ENCODE data around the gene CDC73. TPM values are rescaled to one million over a fixed set of nuclear protein-coding genes. Genes with fewer than 3 reads are reported as not detected.

CDC73 gene
- total RNA-seq, 2 experiments from 2014 or later = 12.9 to 50.0 TPM

DNA sequence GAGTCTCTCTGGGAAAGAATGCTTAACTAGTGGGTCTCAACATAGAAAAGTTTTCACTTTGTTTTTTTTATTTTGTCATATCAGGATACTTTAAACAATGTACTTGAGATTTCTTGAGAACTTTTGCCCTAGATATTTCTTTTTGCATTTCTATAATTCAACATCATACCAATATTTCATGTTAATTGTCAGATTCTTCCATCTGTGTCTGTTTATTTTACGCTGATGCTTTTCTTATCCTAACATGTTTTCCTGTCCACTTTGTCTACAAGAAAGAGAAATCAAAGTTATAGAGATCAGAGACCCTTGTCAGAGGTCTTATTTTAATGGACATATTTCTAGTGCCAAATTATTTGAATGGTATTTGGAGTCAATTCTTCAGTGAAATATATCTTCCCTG lies 160.1 kb downstream of the CDC73 start:
- Histone ChIP-seq H3K27ac (ENCODE audit: low read depth, low read length, poor library complexity, severe bottlenecking) (no peak overlapping the region), H2AFZ (ENCODE audit: low read length) (no peak overlapping the region), H3K4me3 (ENCODE audit: low read depth, low read length, poor library complexity, severe bottlenecking) (no peak overlapping the region), H3K4me1 (ENCODE audit: insufficient read depth, low read length, poor library complexity, severe bottlenecking) (no peaks in the 10 kb centered on the region), H3K9me2 (ENCODE audit: insufficient read depth, low read length) (no peaks in the 10 kb centered on the region), H4K20me1 (ENCODE audit: insufficient read depth, low read length) (no peaks in the 10 kb centered on the region), H3K9me3 (ENCODE audit: low read length) (no peaks in the 10 kb centered on the region), H3K79me2 (ENCODE audit: insufficient read depth, low read depth, low read length) (no peaks in the 10 kb centered on the region), H3K4me2 (ENCODE audit: low read length) (no peak overlapping the region), H3K36me3 (ENCODE audit: insufficient read depth, low read length) (no peaks in the 10 kb centered on the region)
- TF ChIP-seq, protein P1, sequence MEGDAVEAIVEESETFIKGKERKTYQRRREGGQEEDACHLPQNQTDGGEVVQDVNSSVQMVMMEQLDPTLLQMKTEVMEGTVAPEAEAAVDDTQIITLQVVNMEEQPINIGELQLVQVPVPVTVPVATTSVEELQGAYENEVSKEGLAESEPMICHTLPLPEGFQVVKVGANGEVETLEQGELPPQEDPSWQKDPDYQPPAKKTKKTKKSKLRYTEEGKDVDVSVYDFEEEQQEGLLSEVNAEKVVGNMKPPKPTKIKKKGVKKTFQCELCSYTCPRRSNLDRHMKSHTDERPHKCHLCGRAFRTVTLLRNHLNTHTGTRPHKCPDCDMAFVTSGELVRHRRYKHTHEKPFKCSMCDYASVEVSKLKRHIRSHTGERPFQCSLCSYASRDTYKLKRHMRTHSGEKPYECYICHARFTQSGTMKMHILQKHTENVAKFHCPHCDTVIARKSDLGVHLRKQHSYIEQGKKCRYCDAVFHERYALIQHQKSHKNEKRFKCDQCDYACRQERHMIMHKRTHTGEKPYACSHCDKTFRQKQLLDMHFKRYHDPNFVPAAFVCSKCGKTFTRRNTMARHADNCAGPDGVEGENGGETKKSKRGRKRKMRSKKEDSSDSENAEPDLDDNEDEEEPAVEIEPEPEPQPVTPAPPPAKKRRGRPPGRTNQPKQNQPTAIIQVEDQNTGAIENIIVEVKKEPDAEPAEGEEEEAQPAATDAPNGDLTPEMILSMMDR (conservative IDR thresholded peaks at IDR 0.05; ENCODE audit: low read length) = no peak
- TF ChIP-seq EZH2phosphoT487 (IDR thresholded peaks at IDR 0.05; ENCODE audit: borderline replicate concordance, low read depth, low read length) = no peak
- DNase-seq (ENCODE audit: low spot score) = no peak
- BruUV-seq (replicated peaks) = no TSS peak
- intact Hi-C loops (cut with micrococcal nuclease; ENCODE audit: unreplicated experiment) = no loop called here
- ChIA-PET CTCF (ENCODE audit: unreplicated experiment) (no interaction called here), POLR2A (interaction anchor here (0.7 to 0.9 kb wide), 3 partner anchors 14 to 1535 kb away, joined by 3 to 4 read pairs (median 4); no protein-coding TSS in a partner anchor)

DNA sequence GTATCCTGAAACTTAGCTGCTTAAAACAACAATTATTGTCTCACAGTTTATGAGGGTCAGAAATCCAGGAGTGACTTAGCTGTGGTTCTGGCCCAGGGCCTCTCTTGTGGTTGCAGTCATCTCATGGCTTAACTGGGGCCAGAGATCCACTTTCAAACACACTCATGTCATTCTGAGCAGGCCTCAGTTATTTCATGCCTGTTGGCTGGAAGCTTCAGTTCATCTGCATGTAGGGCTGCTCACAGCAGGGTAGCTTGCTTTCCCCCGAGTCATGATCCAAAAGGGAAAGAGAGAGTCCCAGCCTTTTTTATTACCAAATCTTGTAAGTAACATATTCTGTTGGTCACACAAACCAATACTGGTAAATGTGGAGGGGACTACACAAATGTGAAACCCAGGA lies 161.2 kb downstream of the CDC73 start:
- intact Hi-C loops (cut with micrococcal nuclease; ENCODE audit: unreplicated experiment) = no loop called here
- no peak for DNase-seq (ENCODE audit: low spot score)
- H3K9me2 ChIP-seq (ENCODE audit: insufficient read depth, low read length) = no peaks in the 10 kb centered on the region
- H4K20me1 ChIP-seq (ENCODE audit: insufficient read depth, low read length) = no peaks in the 10 kb centered on the region
- POLR2A ChIA-PET = interaction anchor here (0.5 kb wide), 1 partner anchor 83 kb away, joined by 3 read pairs; no protein-coding TSS in a partner anchor
- H3K27ac ChIP-seq (ENCODE audit: low read depth, low read length, poor library complexity, severe bottlenecking) = no peak overlapping the region
- no peak for TF ChIP-seq EZH2phosphoT487 (IDR thresholded peaks at IDR 0.05; ENCODE audit: borderline replicate concordance, low read depth, low read length)
- TF ChIP-seq, protein P1 (conservative IDR thresholded peaks at IDR 0.05; ENCODE audit: low read length) = no peak
- no peaks in the 10 kb centered on the region for H3K4me1 ChIP-seq (ENCODE audit: insufficient read depth, low read length, poor library complexity, severe bottlenecking)
- no peak overlapping the region for H3K4me2 ChIP-seq (ENCODE audit: low read length)
- H3K79me2 ChIP-seq (ENCODE audit: insufficient read depth, low read depth, low read length) = no peaks in the 10 kb centered on the region
- H3K36me3 ChIP-seq (ENCODE audit: insufficient read depth, low read length) = no peaks in the 10 kb centered on the region
- BruUV-seq (replicated peaks) = no TSS peak
- no peak overlapping the region for H2AFZ ChIP-seq (ENCODE audit: low read length)
- H3K9me3 ChIP-seq (ENCODE audit: low read length) = no peaks in the 10 kb centered on the region
- no peak overlapping the region for H3K4me3 ChIP-seq (ENCODE audit: low read depth, low read length, poor library complexity, severe bottlenecking)
- CTCF ChIA-PET (ENCODE audit: unreplicated experiment) = no interaction called here

DNA sequence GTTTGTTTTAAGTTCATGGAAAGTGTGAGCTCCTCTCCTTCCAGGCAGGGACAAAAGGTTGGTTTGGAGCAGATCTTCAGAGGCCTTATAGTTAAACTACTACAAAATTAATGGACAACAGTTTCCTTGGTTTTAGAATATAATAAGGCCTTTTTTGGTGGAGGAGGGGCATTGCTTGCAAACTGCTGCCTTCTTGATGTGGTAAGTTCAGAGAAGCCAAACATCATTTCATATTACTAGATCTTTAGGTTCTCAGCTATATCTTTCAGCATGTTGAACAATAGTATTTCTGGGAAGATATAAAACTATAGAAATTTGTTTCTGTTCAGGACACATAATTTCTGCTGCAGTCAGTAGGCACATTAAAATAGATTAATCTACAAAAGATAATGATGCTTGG lies 162.4 kb downstream of the CDC73 start:
- H3K9me2 ChIP-seq (ENCODE audit: insufficient read depth, low read length) = no peaks in the 10 kb centered on the region
- ChIA-PET CTCF (ENCODE audit: unreplicated experiment) (no interaction called here), POLR2A (interaction anchor here (0.8 to 1.0 kb wide), 3 partner anchors 9 to 395 kb away, joined by 3 read pairs; no protein-coding TSS in a partner anchor)
- no peaks in the 10 kb centered on the region for H4K20me1 ChIP-seq (ENCODE audit: insufficient read depth, low read length)
- H3K36me3 ChIP-seq (ENCODE audit: insufficient read depth, low read length) = no peaks in the 10 kb centered on the region
- H3K79me2 ChIP-seq (ENCODE audit: insufficient read depth, low read depth, low read length) = no peaks in the 10 kb centered on the region
- H3K4me3 ChIP-seq (ENCODE audit: low read depth, low read length, poor library complexity, severe bottlenecking) = no peak overlapping the region
- intact Hi-C loops (cut with micrococcal nuclease; ENCODE audit: unreplicated experiment) = no loop called here
- BruUV-seq (replicated peaks) = no TSS peak
- H3K9me3 ChIP-seq (ENCODE audit: low read length) = no peaks in the 10 kb centered on the region
- no peak overlapping the region for H2AFZ ChIP-seq (ENCODE audit: low read length)
- H3K4me2 ChIP-seq (ENCODE audit: low read length) = no peak overlapping the region
- no peaks in the 10 kb centered on the region for H3K4me1 ChIP-seq (ENCODE audit: insufficient read depth, low read length, poor library complexity, severe bottlenecking)
- no peak for DNase-seq (ENCODE audit: low spot score)
- no peak overlapping the region for H3K27ac ChIP-seq (ENCODE audit: low read depth, low read length, poor library complexity, severe bottlenecking)
- TF ChIP-seq, protein P1 (conservative IDR thresholded peaks at IDR 0.05; ENCODE audit: low read length) = no peak
- no peak for TF ChIP-seq EZH2phosphoT487 (IDR thresholded peaks at IDR 0.05; ENCODE audit: borderline replicate concordance, low read depth, low read length)
